ENCODE results near the gene LRP1B. TPM values are rescaled to one million over a fixed set of nuclear protein-coding genes. Genes with fewer than 3 reads are reported as not detected.

LRP1B gene
- total and polyA plus RNA-seq, 2 of the 8 experiments (the other 6 are each of a cell fraction or from before 2014, with no cell fraction given), result 0.03 TPM; not detected in 1

DNA sequence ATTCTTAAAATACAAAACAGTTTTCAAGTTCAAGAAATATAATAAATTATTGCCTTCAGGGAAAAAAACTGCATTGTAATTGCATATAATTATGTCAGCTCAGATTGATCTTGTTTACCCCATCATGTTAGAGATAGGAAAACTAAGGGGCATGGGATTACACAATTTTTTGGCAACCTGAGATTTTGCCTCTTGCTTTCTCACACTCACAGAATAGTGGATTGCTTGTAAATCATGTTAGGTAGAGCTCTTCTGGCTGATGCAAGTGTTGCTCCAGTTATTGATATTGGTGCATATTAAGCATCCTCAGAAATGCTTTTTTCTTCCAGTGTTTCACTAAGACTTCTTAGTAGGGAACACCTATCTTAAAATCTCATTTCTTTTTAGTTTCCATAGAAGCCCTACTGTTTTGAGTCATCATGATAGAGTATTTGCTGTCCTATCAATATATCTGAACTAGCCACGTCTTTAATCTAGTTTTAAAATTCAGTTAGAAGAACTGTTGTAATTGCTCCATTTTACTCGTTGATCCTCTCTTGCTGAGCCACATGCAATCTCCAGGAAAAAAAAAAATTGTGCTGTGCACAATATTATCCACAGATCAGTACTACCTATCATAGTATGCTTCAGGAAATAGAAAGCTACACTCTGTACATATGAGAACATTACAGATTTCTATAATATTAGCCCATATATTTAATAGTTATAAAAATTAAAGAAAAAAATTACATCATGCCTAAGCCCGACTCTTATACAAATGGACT, 393.1 kb downstream of the LRP1B start:
- no peak overlapping the region for H4K8ac ChIP-seq (ENCODE audit: extremely low read depth, insufficient read depth, low read length)
- no peak overlapping the region for H2BK20ac ChIP-seq (ENCODE audit: low read length)
- no peak for FAIRE-seq
- TF ChIP-seq, protein P1, sequence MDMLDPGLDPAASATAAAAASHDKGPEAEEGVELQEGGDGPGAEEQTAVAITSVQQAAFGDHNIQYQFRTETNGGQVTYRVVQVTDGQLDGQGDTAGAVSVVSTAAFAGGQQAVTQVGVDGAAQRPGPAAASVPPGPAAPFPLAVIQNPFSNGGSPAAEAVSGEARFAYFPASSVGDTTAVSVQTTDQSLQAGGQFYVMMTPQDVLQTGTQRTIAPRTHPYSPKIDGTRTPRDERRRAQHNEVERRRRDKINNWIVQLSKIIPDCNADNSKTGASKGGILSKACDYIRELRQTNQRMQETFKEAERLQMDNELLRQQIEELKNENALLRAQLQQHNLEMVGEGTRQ (IDR thresholded peaks at IDR 0.05; ENCODE audit: low read length), result no peak
- no peak for TF ChIP-seq CEBPB (IDR thresholded peaks at IDR 0.05; ENCODE audit: low read depth, low read length)
- TF ChIP-seq SIN3A (conservative IDR thresholded peaks at IDR 0.05 in 1 of 2, IDR thresholded peaks at IDR 0.05 in 1 of 2; ENCODE audit: low read depth in 1 of 2, low read length in 2 of 2), result no peak
- TF ChIP-seq BACH1 (IDR thresholded peaks at IDR 0.05; ENCODE audit: low read length), result no peak
- TF ChIP-seq CTBP2 (IDR thresholded peaks at IDR 0.05; ENCODE audit: borderline replicate concordance, insufficient read depth, insufficient read length, low read length), result no peak
- TF ChIP-seq KDM1A (IDR thresholded peaks at IDR 0.05; ENCODE audit: borderline replicate concordance, low read length), result no peak
- no peak for TF ChIP-seq BRCA1 (IDR thresholded peaks at IDR 0.05; ENCODE audit: low read depth, low read length)

More for the DNA sequence above, 393.1 kb downstream of the LRP1B start:
- Histone ChIP-seq H4K20me1 (replicated peaks in 1 of 2; ENCODE audit: control insufficient read depth in 1 of 2, insufficient read depth in 2 of 2, low read length in 2 of 2) (no peaks in the 10 kb centered on the region), H3K56ac (replicated peaks; ENCODE audit: insufficient read length, low read depth, low read length) (no peak overlapping the region), H3K27ac (ENCODE audit: low read depth, low read length) (no peak overlapping the region), H2BK15ac (ENCODE audit: low read length) (no peak overlapping the region), H3K9me3 (ENCODE audit: insufficient read depth in 2 of 2, low read depth in 1 of 2, low read length in 1 of 2) (no peaks in the 10 kb centered on the region), H3K79me1 (ENCODE audit: low read depth, low read length) (no peaks in the 10 kb centered on the region), H3K4me3 (ENCODE audit: extremely low read depth in 1 of 4, insufficient read depth in 2 of 4, low read depth in 3 of 4, low read length in 4 of 4) (no peak overlapping the region), H3K23me2 (ENCODE audit: low read depth, low read length) (no peaks in the 10 kb centered on the region), H2AFZ (ENCODE audit: low read length) (no peak overlapping the region), H3K36me3 (ENCODE audit: control insufficient read depth in 2 of 4, insufficient read depth in 4 of 4, low read length in 3 of 4) (no peaks in the 10 kb centered on the region), H2BK12ac (ENCODE audit: low read depth, low read length) (no peak overlapping the region), H4K91ac (replicated peaks; ENCODE audit: insufficient read length, low read length) (no peak overlapping the region), H3K14ac (ENCODE audit: insufficient read length) (no peak overlapping the region), H3K4me2 (ENCODE audit: insufficient read depth in 1 of 2, low read depth in 2 of 2, low read length in 2 of 2) (no peak overlapping the region), H2BK5ac (ENCODE audit: low read depth, low read length) (no peak overlapping the region), H2AK5ac (ENCODE audit: low read depth, low read length) (no peak overlapping the region), H3K18ac (ENCODE audit: extremely low read depth, low read length) (no peak overlapping the region), H4K5ac (ENCODE audit: insufficient read length, low read depth, low read length) (no peak overlapping the region), H3K4ac (replicated peaks; ENCODE audit: insufficient read length, low read depth, low read length) (no peak overlapping the region), H3K27me3 (replicated peaks in 1 of 4; ENCODE audit: control insufficient read depth in 3 of 4, extremely low read depth in 1 of 4, insufficient read depth in 3 of 4, low read length in 3 of 4) (no peaks in the 10 kb centered on the region), H3K23ac (ENCODE audit: insufficient read length) (no peak overlapping the region), H3K79me2 (ENCODE audit: control insufficient read depth in 1 of 2, insufficient read depth in 2 of 2, low read length in 2 of 2) (no peaks in the 10 kb centered on the region), H2BK120ac (replicated peaks; ENCODE audit: low read depth, low read length) (no peak overlapping the region), H3K9ac (replicated peaks in 1 of 4; ENCODE audit: extremely low read depth in 1 of 4, low read depth in 3 of 4, low read length in 3 of 4) (no peak overlapping the region), H3K4me1 (replicated peaks in 1 of 4; ENCODE audit: control insufficient read depth in 3 of 4, insufficient read depth in 4 of 4, low read length in 3 of 4) (peaks cover 0 to 2% (median 0%) of the 10 kb centered on the region in 4 experiments; a peak in 1 of 7 replicates)
- no peak for DNase-seq (ENCODE audit: low read depth in 1 of 2, low spot score in 2 of 2)
- WGBS, 2 experiments (ENCODE audit: extremely low coverage in 1 of 2, insufficient coverage in 1 of 2, insufficient read length in 1 of 2, insufficient replicate concordance in 2 of 2, low coverage in 1 of 2, low lambda C conversion rate in 2 of 2, missing lambda C conversion rate in 1 of 2), result 63% methylated on average over 3 of the region's 3 CpGs; no CpG with 5 or more reads in 1 of the 2 experiments
- POLR2A ChIA-PET (ENCODE audit: partially characterized antibody), result no interaction called here
- CTCF ChIA-PET (ENCODE audit: partially characterized antibody), result interaction anchor here (0.6 to 1.5 kb wide), 5 partner anchors 22 to 1297 kb away, joined by 3 to 4 read pairs (median 3); no protein-coding TSS in a partner anchor

Data from H1 (cell line).